ENCODE results near the gene GRIN3A.

GRCh38 chr9:101594796-101595195 lies 143.7 kb downstream of the GRIN3A start, which contains the start of gene PPP3R2:
- TF ChIP-seq CTCF (IDR thresholded peaks at IDR 0.05) (no peak), POLR2AphosphoS5 (IDR thresholded peaks at IDR 0.05) (no peak), POLR2A (IDR thresholded peaks at IDR 0.05) (no peak), EP300 (IDR thresholded peaks at IDR 0.05; ENCODE audit: low read depth) (no peak)

Data from transverse colon (tissue), 4 donors.